ENCODE results near the gene OSBPL10.

DNA sequence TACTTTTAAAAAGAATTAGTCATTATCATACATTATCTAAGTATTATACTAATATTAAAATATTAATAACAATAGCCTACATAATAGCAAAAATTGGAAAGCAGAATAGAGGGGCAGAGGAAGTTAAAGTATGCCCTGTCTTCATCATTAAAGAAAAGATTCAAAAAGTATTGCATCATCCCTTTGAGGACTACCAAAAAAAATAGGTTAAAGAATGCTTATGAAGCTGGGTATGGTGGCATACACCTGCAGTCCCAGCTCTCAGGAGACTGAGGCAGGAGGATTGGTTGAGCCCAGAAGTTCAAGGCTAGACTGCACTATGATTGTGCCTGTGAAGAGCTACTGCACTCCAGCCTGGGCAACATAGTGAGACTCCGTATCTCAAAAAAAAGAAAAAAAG is 240.7 kb downstream of the OSBPL10 start:
- no peak for TF ChIP-seq CTCF (IDR thresholded peaks at IDR 0.05)
- no peak for TF ChIP-seq POLR2AphosphoS5 (IDR thresholded peaks at IDR 0.05)
- TF ChIP-seq POLR2A (IDR thresholded peaks at IDR 0.05): no peak

All from prostate gland (tissue), 2 donors.